ENCODE measurements around the gene TIPIN. TPM values are rescaled to one million over a fixed set of nuclear protein-coding genes. Genes with fewer than 3 reads are reported as not detected.

TIPIN gene
- total RNA-seq, 2 donors from 2014 or later, result 8.0 to 20.1 TPM

GRCh38 chr15:66296186-66296585 lies 60.3 kb downstream of the TIPIN start:
- Histone ChIP-seq H3K9me3 (no peaks in the 10 kb centered on the region), H3K27me3 (replicated peaks; ENCODE audit: insufficient read depth) (no peaks in the 10 kb centered on the region), H3K36me3 (no peaks in the 10 kb centered on the region), H3K4me3 (no peak overlapping the region), H3K4me1 (replicated peaks) (no peaks in the 10 kb centered on the region), H3K27ac (no peak overlapping the region)
- intact Hi-C loops (cut with DNase I), result no loop called here
- WGBS, result 79% methylated on average over 5 of the region's 5 CpGs
- TF ChIP-seq POLR2A (IDR thresholded peaks at IDR 0.05) (no peak), CTCF (IDR thresholded peaks at IDR 0.05) (no peak), POLR2AphosphoS5 (IDR thresholded peaks at IDR 0.05) (no peak)
- no peak for DNase-seq (ENCODE audit: low spot score)

- H3K36me3 ChIP-seq, result no peaks in the 10 kb centered on the region
- H3K9me3 ChIP-seq, result no peaks in the 10 kb centered on the region
- TF ChIP-seq POLR2A (IDR thresholded peaks at IDR 0.05), result no peak
- no peak for TF ChIP-seq CTCF (IDR thresholded peaks at IDR 0.05)
- no peak for TF ChIP-seq POLR2AphosphoS5 (IDR thresholded peaks at IDR 0.05)
- no peaks in the 10 kb centered on the region for H3K27me3 ChIP-seq (replicated peaks; ENCODE audit: insufficient read depth)
- no peaks in the 10 kb centered on the region for H3K4me1 ChIP-seq (replicated peaks)
- peak overlapping the region in 1 of 2 donors; percentile 63 for H3K4me3 ChIP-seq
- no peak for DNase-seq (ENCODE audit: low spot score)
- H3K27ac ChIP-seq, result no peak overlapping the region
- intact Hi-C loops (cut with DNase I), result no loop called here
- WGBS, result 23% methylated on average over 3 of the region's 3 CpGs
Measured at GRCh38 chr15:66294932-66295235, 61.6 kb downstream of the TIPIN start.

GRCh38 chr15:66294157-66294931 lies 62.1 kb downstream of the TIPIN start:
- Histone ChIP-seq H3K36me3 (no peaks in the 10 kb centered on the region), H3K27me3 (replicated peaks; ENCODE audit: insufficient read depth) (no peaks in the 10 kb centered on the region), H3K9me3 (no peaks in the 10 kb centered on the region), H3K4me1 (replicated peaks) (no peaks in the 10 kb centered on the region), H3K27ac (peak overlapping the region; percentile 86 to 87), H3K4me3 (peak overlapping the region; percentile 54 to 63)
- intact Hi-C loops (cut with DNase I), result no loop called here
- 3% methylated on average over 16 of the region's 16 CpGs for WGBS
- DNase-seq (ENCODE audit: low spot score), result no peak
- TF ChIP-seq POLR2AphosphoS5 (IDR thresholded peaks at IDR 0.05) (no peak), POLR2A (IDR thresholded peaks at IDR 0.05) (no peak), CTCF (IDR thresholded peaks at IDR 0.05) (no peak)

GRCh38 chr15:66293419-66294156 lies 62.9 kb downstream of the TIPIN start, which contains the start of gene DIS3L:
Gene DIS3L, plus strand, starts transcription at chr15:66293568. Its CDS starts 29 bp downstream, at chr15:66293597.
- Histone ChIP-seq H3K27ac (peak within 1 kb of the TSS; percentile 86 to 87), H3K4me3 (peak within 1 kb of the TSS; percentile 54 to 63), H3K4me1 (replicated peaks) (no peaks in the 10 kb centered on the region), H3K36me3 (no peaks in the 10 kb centered on the region), H3K27me3 (replicated peaks; ENCODE audit: insufficient read depth) (no peaks in the 10 kb centered on the region), H3K9me3 (no peaks in the 10 kb centered on the region)
- intact Hi-C loops (cut with DNase I), result no loop called here
- DNase-seq (ENCODE audit: low spot score), result peak; percentile 36
- TF ChIP-seq CTCF (IDR thresholded peaks at IDR 0.05) (peak in 2 of 4 experiments; percentile 6 to 28), POLR2AphosphoS5 (IDR thresholded peaks at IDR 0.05) (peak; percentile 6), POLR2A (IDR thresholded peaks at IDR 0.05) (peak; percentile 33)
- WGBS, result under 1% methylated on average over 41 of the region's 92 CpGs

Measured in prostate gland (tissue), 2 donors.